OCI-LY1 (cell line): ENCODE results near the gene DYRK3.

Source experiments
- CTCF ChIP-seq: fragments of 200-600 bp; sonication (generic), shearing (Covaris generic); IDR thresholded peaks from 2 replicates; pipeline ENCODE4 v1.5.1; 2017; ENCODE audit warnings: mild to moderate bottlenecking, antibody characterized with exemption, low read length, moderate library complexity, mixed read lengths
- EZH2 ChIP-seq: fragments of 200-600 bp; sonication (generic), shearing (Covaris generic); IDR thresholded peaks from 2 replicates; pipeline ENCODE4 v1.8.0; 2017; ENCODE audit warnings: borderline replicate concordance, mixed run types, mild to moderate bottlenecking, antibody characterized with exemption, low read length, moderate library complexity, mixed read lengths

DNA sequence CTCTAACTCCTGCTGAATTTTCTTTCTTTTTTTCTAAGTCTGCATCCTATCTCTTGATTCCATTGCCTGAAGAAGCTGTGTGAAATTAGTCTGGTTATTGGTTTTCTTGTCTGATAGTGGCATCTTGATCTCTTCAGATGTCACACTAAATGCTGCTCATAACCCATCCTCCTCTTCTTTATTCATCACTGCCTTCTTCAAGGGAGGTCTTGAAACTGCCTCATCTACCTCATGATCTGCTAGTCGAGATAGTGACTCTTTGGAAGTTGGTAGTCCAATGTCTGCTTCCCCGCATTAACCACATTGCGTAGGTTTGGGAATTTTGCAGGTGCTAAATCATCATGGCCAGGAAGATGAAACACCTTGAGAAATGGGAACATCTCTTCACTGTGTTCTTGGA lies 15.7 kb downstream of the DYRK3 start:
- TF ChIP-seq CTCF, result no peak
- no peak for TF ChIP-seq EZH2
